ENCODE measurements around the gene DUSP6. TPM values are rescaled to one million over a fixed set of nuclear protein-coding genes. Genes with fewer than 3 reads are reported as not detected.
A peak's percentile ranks its signal among the peaks of the same experiment; 100 is the strongest.

Gene DUSP6
- 43.0 TPM in 2 replicates for total RNA-seq (ENCODE audit: low replicate concordance)
- long read RNA-seq, full-length matches to known transcripts: 47 of 58 reads
- long read RNA-seq, partial matches to known transcripts: 0 of 58 reads
- long read RNA-seq, other reads (novel, unspliced or antisense): 11 of 58 reads

- no peaks in the 10 kb centered on the region for H3K9me3 Mint-ChIP-seq
- H3K36me3 Mint-ChIP-seq: peaks cover 12% of the 10 kb centered on the region
- peaks cover 46% of the 10 kb centered on the region for H3K4me1 Mint-ChIP-seq (ENCODE audit: unreplicated experiment)
- peak within 1 kb of the TSS; percentile 95 for H3K4me3 Mint-ChIP-seq
- DNase-seq (ENCODE audit: extremely low spot score, unreplicated experiment): peak; percentile 90
- TF ChIP-seq CTCF (conservative IDR thresholded peaks at IDR 0.05): no peak
- H3K27me3 Mint-ChIP-seq: peaks cover 6% of the 10 kb centered on the region
- H3K27ac Mint-ChIP-seq: peak within 1 kb of the TSS; percentile 96
Observed at GRCh38 chr12:89352492-89353187, at the start of gene DUSP6. Gene DUSP6, minus strand, starts transcription at chr12:89352501. Its CDS starts 462 bp downstream, at chr12:89352039.

DNA sequence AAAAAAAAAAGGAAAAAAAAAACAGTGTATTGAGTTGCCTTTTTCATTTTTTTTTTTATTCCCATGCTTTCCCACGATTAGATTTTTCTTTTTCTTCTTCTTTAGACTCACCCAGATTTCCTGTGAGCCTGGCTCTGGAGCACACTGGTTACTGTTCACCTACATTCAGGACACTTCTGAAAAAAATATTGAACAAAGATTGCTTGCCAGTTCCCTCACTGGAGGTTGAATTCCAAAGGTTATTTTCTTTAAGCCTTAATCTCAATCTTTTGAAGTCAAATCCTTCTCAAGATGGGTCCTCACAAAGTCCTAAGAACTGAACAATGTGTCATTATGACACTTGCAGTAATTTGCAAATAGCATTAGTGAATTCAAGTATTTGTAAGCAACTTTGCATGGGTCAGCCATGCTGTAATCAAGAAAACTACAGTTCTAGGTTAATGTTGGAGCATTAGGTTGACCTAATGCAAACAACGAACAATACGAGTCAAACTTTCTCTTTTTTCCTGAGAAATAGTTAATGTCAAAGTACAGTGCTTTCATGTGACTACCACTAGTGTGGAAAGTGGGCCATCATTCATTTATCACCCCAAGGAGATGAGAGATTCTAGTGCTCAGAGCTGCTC lies 49.2 kb upstream of the DUSP6 start:
- TF ChIP-seq CTCF (conservative IDR thresholded peaks at IDR 0.05): no peak
- H3K4me3 Mint-ChIP-seq: no peak overlapping the region
- no peak for DNase-seq (ENCODE audit: extremely low spot score, unreplicated experiment)
- no peaks in the 10 kb centered on the region for H3K9me3 Mint-ChIP-seq
- H3K4me1 Mint-ChIP-seq (ENCODE audit: unreplicated experiment): no peaks in the 10 kb centered on the region
- no peaks in the 10 kb centered on the region for H3K27me3 Mint-ChIP-seq
- H3K27ac Mint-ChIP-seq: no peak overlapping the region
- no peaks in the 10 kb centered on the region for H3K36me3 Mint-ChIP-seq

DNA sequence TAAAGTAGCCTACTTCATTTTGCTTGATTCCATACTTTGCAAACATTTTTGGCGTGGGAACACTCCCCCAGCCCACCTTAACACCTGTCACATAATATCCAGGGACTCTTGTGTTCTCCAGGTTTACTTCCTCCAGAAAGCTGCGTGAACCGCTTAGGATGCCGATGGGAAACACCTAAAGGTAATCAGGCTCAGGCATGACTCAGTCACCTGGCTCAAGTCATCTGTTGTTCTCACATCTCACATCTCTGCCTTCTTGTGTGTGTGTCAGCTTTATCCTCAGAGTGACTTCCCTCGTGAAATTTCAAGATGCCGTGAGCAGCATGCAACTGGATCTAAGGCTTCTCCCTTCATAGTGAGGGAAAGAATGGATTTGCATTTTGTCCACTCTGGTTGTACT lies 48.1 kb upstream of the DUSP6 start:
- no peaks in the 10 kb centered on the region for H3K27me3 Mint-ChIP-seq
- no peaks in the 10 kb centered on the region for H3K36me3 Mint-ChIP-seq
- no peaks in the 10 kb centered on the region for H3K4me1 Mint-ChIP-seq (ENCODE audit: unreplicated experiment)
- H3K4me3 Mint-ChIP-seq: no peak overlapping the region
- no peak overlapping the region for H3K27ac Mint-ChIP-seq
- no peaks in the 10 kb centered on the region for H3K9me3 Mint-ChIP-seq
- no peak for TF ChIP-seq CTCF (conservative IDR thresholded peaks at IDR 0.05)
- no peak for DNase-seq (ENCODE audit: extremely low spot score, unreplicated experiment)

DNA sequence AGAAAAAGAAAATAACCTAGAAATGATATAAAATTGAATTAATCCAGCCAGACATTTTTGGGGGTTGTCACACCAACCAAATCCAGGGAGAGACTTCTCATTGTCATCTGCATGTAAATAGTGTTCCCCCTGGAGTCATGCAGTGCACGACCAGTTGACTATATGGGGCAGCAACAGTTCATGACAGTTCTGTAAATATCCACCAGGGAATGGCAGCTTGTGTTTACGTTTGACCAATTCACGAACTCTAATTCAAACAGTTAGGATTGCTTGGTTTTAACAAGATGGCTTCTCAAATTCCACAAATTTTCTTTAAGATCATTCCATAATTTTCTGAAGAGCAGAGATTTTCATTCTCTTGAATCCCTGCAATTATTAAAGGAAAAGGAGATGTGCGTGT lies 43.4 kb upstream of the DUSP6 start:
- no peak overlapping the region for H3K27ac Mint-ChIP-seq
- H3K36me3 Mint-ChIP-seq: no peaks in the 10 kb centered on the region
- no peaks in the 10 kb centered on the region for H3K27me3 Mint-ChIP-seq
- no peak overlapping the region for H3K4me3 Mint-ChIP-seq
- TF ChIP-seq CTCF (conservative IDR thresholded peaks at IDR 0.05): peak; percentile 37
- peaks cover 4% of the 10 kb centered on the region for H3K9me3 Mint-ChIP-seq
- no peak for DNase-seq (ENCODE audit: extremely low spot score, unreplicated experiment)
- peaks cover 17% of the 10 kb centered on the region for H3K4me1 Mint-ChIP-seq (ENCODE audit: unreplicated experiment)

DNA sequence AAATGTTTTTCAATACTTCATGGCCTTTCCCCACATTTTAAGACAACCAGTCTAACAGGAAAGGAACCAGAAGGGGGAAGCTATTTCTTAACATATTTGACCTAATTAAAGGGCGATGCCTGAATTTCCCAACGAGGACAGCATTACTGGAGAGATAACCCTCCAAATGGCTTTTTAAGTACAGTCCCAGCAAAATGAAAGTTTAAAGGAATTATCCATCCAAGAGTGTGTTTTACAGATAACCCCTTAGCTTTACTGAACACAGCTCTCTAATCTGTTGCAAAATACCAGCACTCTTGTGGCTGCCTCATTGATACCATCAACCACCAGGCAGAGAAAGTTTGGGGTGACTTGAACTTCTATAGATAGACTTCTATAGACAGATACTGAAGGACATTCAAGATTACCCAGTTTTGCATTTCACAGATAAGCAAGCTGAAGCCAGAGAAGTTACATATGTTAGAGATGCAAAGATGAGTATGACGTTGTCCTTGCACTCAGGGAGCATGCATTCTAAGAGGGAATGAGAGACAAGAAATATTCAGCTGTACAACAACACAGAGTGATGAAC lies 41.3 kb upstream of the DUSP6 start:
- Mint-ChIP-seq H3K27ac (peak overlapping the region; percentile 66), H3K9me3 (peaks cover 4% of the 10 kb centered on the region), H3K36me3 (no peaks in the 10 kb centered on the region), H3K4me1 (ENCODE audit: unreplicated experiment) (peaks cover 30% of the 10 kb centered on the region), H3K4me3 (no peak overlapping the region), H3K27me3 (no peaks in the 10 kb centered on the region)
- no peak for DNase-seq (ENCODE audit: extremely low spot score, unreplicated experiment)
- no peak for TF ChIP-seq CTCF (conservative IDR thresholded peaks at IDR 0.05)
